PC-9 (cell line): ENCODE measurements around the gene STH. TPM values are rescaled to one million over a fixed set of nuclear protein-coding genes. Genes with fewer than 3 reads are reported as not detected.

Source experiments
- BruUV-seq: library from RNA; stranded (reverse); fragments of 400-500 nt; replicated peaks from 2 replicates; lab custom pipeline; 2021; lab: Mats Ljungman, UMichigan
- CTCF ChIA-PET: fragments of 300-600 bp; sonication (Branson Sonifier 250); formaldehyde crosslinking; loops from one replicate; lab custom pipeline; 2022; ENCODE audit warnings: antibody characterized with exemption; lab: Charles Lee
- POLR2A ChIA-PET: fragments of 300-600 bp; sonication (Branson Sonifier 250); formaldehyde crosslinking; loops from one replicate; lab custom pipeline; 2022; ENCODE audit warnings: antibody characterized with exemption; ENCODE audit not compliant: unreplicated experiment; lab: Charles Lee
- DNase-seq, 2 experiments: peaks; one replicate each; pipeline versions ENCODE4 v3.0.0 to v3.0.0-alpha.2; 2015 to 2022; ENCODE audit warnings: mixed read lengths in 1 of 2
- H2AFZ ChIP-seq: fragments of 200-600 bp; sonication (generic); 2 replicates; pipeline ENCODE4 v1.8.1; 2017; ENCODE audit warnings: antibody characterized with exemption
- H3F3A ChIP-seq: fragments of 200-600 bp; sonication (generic); 2 replicates; pipeline ENCODE4 v1.8.1; 2017; ENCODE audit warnings: antibody characterized with exemption, mild to moderate bottlenecking, low read depth; ENCODE audit not compliant: insufficient read depth
- H3K27ac ChIP-seq: fragments of 200-600 bp; sonication (generic); 2 replicates; pipeline ENCODE4 v1.6.1; 2016; ENCODE audit warnings: mixed run types
- H3K27me3 ChIP-seq: fragments of 200-600 bp; sonication (generic); 2 replicates; pipeline ENCODE4 v1.6.1; 2016; ENCODE audit warnings: low read depth, mixed run types; ENCODE audit not compliant: insufficient read depth
- H3K36me3 ChIP-seq: fragments of 200-600 bp; sonication (generic); 2 replicates; pipeline ENCODE4 v1.6.1; 2016; ENCODE audit warnings: low read depth, mixed run types
- H3K4me1 ChIP-seq: fragments of 200-600 bp; sonication (generic); replicated peaks from 2 replicates; pipeline ENCODE4 v1.6.1; 2016; ENCODE audit warnings: mixed run types; ENCODE audit not compliant: insufficient read depth
- H3K4me2 ChIP-seq: fragments of 200-600 bp; sonication (generic); 2 replicates; pipeline ENCODE4 v1.6.1; 2017; ENCODE audit warnings: mixed run types
- H3K4me3 ChIP-seq: fragments of 200-600 bp; sonication (generic); 2 replicates; pipeline ENCODE4 v1.6.1; 2016; ENCODE audit warnings: mixed run types
- H3K79me2 ChIP-seq: fragments of 200-600 bp; sonication (generic); 2 replicates; pipeline ENCODE4 v1.6.1; 2017; ENCODE audit warnings: low read depth, mixed run types
- H3K9me2 ChIP-seq: fragments of 200-600 bp; sonication (generic); 2 replicates; pipeline ENCODE4 v1.8.1; 2017; ENCODE audit warnings: mild to moderate bottlenecking; ENCODE audit not compliant: insufficient read depth
- H3K9me3 ChIP-seq: fragments of 200-600 bp; sonication (generic); 2 replicates; pipeline ENCODE4 v1.8.1; 2016; ENCODE audit warnings: low read depth; ENCODE audit not compliant: insufficient read depth
- H4K20me1 ChIP-seq: fragments of 200-600 bp; sonication (generic); 2 replicates; pipeline ENCODE4 v1.8.1; 2017; ENCODE audit not compliant: insufficient read depth
- CTCF ChIP-seq: fragments of 200-600 bp; sonication (generic); conservative IDR thresholded peaks from 2 replicates; pipeline ENCODE4 v1.6.1; 2017; ENCODE audit warnings: mixed run types, antibody characterized with exemption, mild to moderate bottlenecking, moderate library complexity
- EZH2 ChIP-seq: fragments of 200-600 bp; sonication (generic); IDR thresholded peaks from 2 replicates; pipeline ENCODE4 v1.8.0; 2017; ENCODE audit warnings: antibody characterized with exemption, low read depth
- intact Hi-C: fragments of 100-400 bp; cut with micrococcal nuclease; formaldehyde crosslinking; loops from one replicate; pipeline ENCODE4 v1.10.0; 2022; ENCODE audit not compliant: unreplicated experiment
- total RNA-seq: library from RNA; stranded (reverse); gene quantifications from 2 replicates; pipeline ENCODE4 v1.2.3, GENCODE V29; 2021

Gene STH
- total RNA-seq, 1 experiment from 2014 or later: not detected

- intact Hi-C loops: loop anchor here (5.0 kb wide), 2 partner anchors 153 to 173 kb away; partner anchors contain the start of gene KANSL1
- Histone ChIP-seq H3K79me2 (0 out of 2 replicates have a peak, but pooled peaks cover 6% of the 10 kb centered on the region), H3K4me3 (no peak overlapping the region), H3K9me3 (no peaks in the 10 kb centered on the region), H3F3A (peaks cover 14% of the 10 kb centered on the region; the same call in 1 of the 2 replicates), H3K4me2 (no peak overlapping the region), H4K20me1 (peaks cover 11% of the 10 kb centered on the region), H3K36me3 (peaks cover 75% of the 10 kb centered on the region), H3K27me3 (no peaks in the 10 kb centered on the region), H3K9me2 (no peaks in the 10 kb centered on the region), H3K4me1 (no peaks in the 10 kb centered on the region), H2AFZ (no peak overlapping the region), H3K27ac (no peak overlapping the region)
- POLR2A ChIA-PET: no interaction called here
- BruUV-seq: no TSS peak
- CTCF ChIA-PET: no interaction called here
- TF ChIP-seq CTCF: no peak
- TF ChIP-seq EZH2: no peak
- DNase-seq: peak in 1 of 2 experiments; percentile 26
These were observed 40.6 kb downstream of the STH start for GRCh38 chr17:46039592-46040186.

- TF ChIP-seq EZH2: no peak
- no peak for TF ChIP-seq CTCF
- peak in 1 of 2 experiments; percentile 10 for DNase-seq
- H2AFZ ChIP-seq: no peak overlapping the region
- intact Hi-C loops: loop anchor here (5.0 kb wide), 2 partner anchors 150 to 170 kb away; partner anchors contain the start of gene KANSL1
- no peak overlapping the region for H3K4me3 ChIP-seq
- ChIA-PET POLR2A (no interaction called here), CTCF (no interaction called here)
- H3K36me3 ChIP-seq: peaks cover 54% of the 10 kb centered on the region; the same call in 1 of the 2 replicates
- peaks cover 21% of the 10 kb centered on the region; the same call in 1 of the 2 replicates for H3F3A ChIP-seq
- H3K9me3 ChIP-seq: no peaks in the 10 kb centered on the region
- peaks cover 17% of the 10 kb centered on the region for H4K20me1 ChIP-seq
- no peak overlapping the region for H3K27ac ChIP-seq
- 0 out of 2 replicates have a peak, but pooled peaks cover 6% of the 10 kb centered on the region for H3K79me2 ChIP-seq
- H3K9me2 ChIP-seq: no peaks in the 10 kb centered on the region
- no TSS peak for BruUV-seq
- H3K27me3 ChIP-seq: no peaks in the 10 kb centered on the region
- no peaks in the 10 kb centered on the region for H3K4me1 ChIP-seq
- no peak overlapping the region for H3K4me2 ChIP-seq
These were observed 43.2 kb downstream of the STH start for GRCh38 chr17:46042246-46042645.

DNA sequence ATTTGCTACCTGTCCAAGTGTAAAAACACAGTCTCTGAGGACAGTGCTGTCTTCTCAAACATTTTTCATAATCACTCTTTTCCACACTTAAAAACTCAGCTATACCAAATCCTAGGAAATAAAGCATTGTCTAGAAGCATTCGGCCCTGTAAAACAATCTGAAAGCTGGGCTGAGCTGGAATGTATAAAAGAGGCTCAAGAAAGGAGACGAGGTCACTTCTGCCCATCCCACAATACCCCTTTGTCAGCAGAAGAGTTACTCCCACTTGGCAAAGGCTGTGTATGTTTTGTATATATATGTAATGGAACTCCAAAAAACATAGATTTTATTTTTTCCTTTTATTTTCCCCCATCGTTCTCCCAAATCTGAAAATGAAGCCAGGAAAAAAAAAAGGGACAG is 43.9 kb downstream of the STH start:
- Histone ChIP-seq H3K79me2 (0 out of 2 replicates have a peak, but pooled peaks cover 6% of the 10 kb centered on the region), H3K4me1 (no peaks in the 10 kb centered on the region), H3K27me3 (no peaks in the 10 kb centered on the region), H3K27ac (no peak overlapping the region), H3K9me3 (no peaks in the 10 kb centered on the region), H2AFZ (no peak overlapping the region), H3F3A (peaks cover 22% of the 10 kb centered on the region; the same call in 1 of the 2 replicates), H4K20me1 (peaks cover 17% of the 10 kb centered on the region), H3K4me2 (no peak overlapping the region), H3K9me2 (no peaks in the 10 kb centered on the region), H3K4me3 (no peak overlapping the region), H3K36me3 (peaks cover 47% of the 10 kb centered on the region)
- intact Hi-C loops: loop anchor here (5.0 kb wide), 2 partner anchors 149 to 169 kb away; partner anchors contain the start of gene KANSL1
- no peak for DNase-seq
- CTCF ChIA-PET: interaction anchor here (0.6 kb wide), 1 partner anchor 170 kb away, joined by 7 read pairs; no protein-coding TSS in a partner anchor
- no TSS peak for BruUV-seq
- POLR2A ChIA-PET: interaction anchor here (0.6 kb wide), 1 partner anchor 157 kb away, joined by 10 read pairs; no protein-coding TSS in a partner anchor
- TF ChIP-seq CTCF: no peak
- TF ChIP-seq EZH2: no peak
